Measurements from ENCODE around the gene EPHB1. TPM values are rescaled to one million over a fixed set of nuclear protein-coding genes. Genes with fewer than 3 reads are reported as not detected.
A peak's percentile ranks its signal among the peaks of the same experiment; 100 is the strongest.

The EPHB1 gene
- total RNA-seq, 2 donors from 2014 or later, result 0.60 TPM; not detected in 1

GRCh38 chr3:134798681-134799311 lies 3.7 kb downstream of the EPHB1 start:
- Mint-ChIP-seq H3K9me3 (no peaks in the 10 kb centered on the region), H3K27ac (no peak overlapping the region), H3K36me3 (no peaks in the 10 kb centered on the region)
- DNase-seq (ENCODE audit: low spot score in 2 of 2), result no peak
- ATAC-seq, result no peak

- H3K9me3 Mint-ChIP-seq, result peaks cover 0 to under 1% of the 10 kb centered on the region in 2 donors
- peaks cover 0 to 3% of the 10 kb centered on the region in 2 donors for H3K36me3 Mint-ChIP-seq
- no peak overlapping the region for H3K27ac Mint-ChIP-seq
- no peak for ATAC-seq
- DNase-seq (ENCODE audit: low spot score in 2 of 2), result no peak
Measured at GRCh38 chr3:134799393-134799792, 4.3 kb downstream of the EPHB1 start.

GRCh38 chr3:134801204-134801958 lies 6.3 kb downstream of the EPHB1 start:
- H3K36me3 Mint-ChIP-seq, result peaks cover 5 to 7% of the 10 kb centered on the region in 2 donors
- ATAC-seq (no peak), DNase-seq (ENCODE audit: low spot score in 2 of 2) (no peak)
- no peak overlapping the region for H3K27ac Mint-ChIP-seq
- peaks cover 0 to 5% of the 10 kb centered on the region in 2 donors for H3K9me3 Mint-ChIP-seq

GRCh38 chr3:134802428-134803050 lies 7.5 kb downstream of the EPHB1 start:
- no peak overlapping the region for H3K27ac Mint-ChIP-seq

GRCh38 chr3:134803051-134803505 lies 8.0 kb downstream of the EPHB1 start:
- DNase-seq (ENCODE audit: low spot score in 2 of 2) (peak in 1 of 2 donors; percentile 42), ATAC-seq (peak; percentile 75 to 93)
- Mint-ChIP-seq H3K9me3 (peaks cover 0 to 5% of the 10 kb centered on the region in 2 donors), H3K27ac (no peak overlapping the region), H3K36me3 (peaks cover 5 to 7% of the 10 kb centered on the region in 2 donors)

More at GRCh38 chr3:134802428-134803050, 7.5 kb downstream of the EPHB1 start:
- DNase-seq (ENCODE audit: low spot score in 2 of 2), result no peak
- Mint-ChIP-seq H3K9me3 (peaks cover 0 to 5% of the 10 kb centered on the region in 2 donors), H3K36me3 (peaks cover 5 to 7% of the 10 kb centered on the region in 2 donors)
- ATAC-seq, result peak; percentile 55 to 73

- H3K27ac Mint-ChIP-seq, result no peak overlapping the region
- ATAC-seq (no peak), DNase-seq (ENCODE audit: low spot score in 2 of 2) (no peak)
- peaks cover 0 to 5% of the 10 kb centered on the region in 2 donors for H3K9me3 Mint-ChIP-seq
- H3K36me3 Mint-ChIP-seq, result peaks cover 5 to 7% of the 10 kb centered on the region in 2 donors
Measured at GRCh38 chr3:134803652-134804051, 8.6 kb downstream of the EPHB1 start.

GRCh38 chr3:134804508-134805480 lies 9.7 kb downstream of the EPHB1 start:
- H3K9me3 Mint-ChIP-seq, result peaks cover 0 to 5% of the 10 kb centered on the region in 2 donors
- DNase-seq (ENCODE audit: low spot score in 2 of 2) (no peak), ATAC-seq (no peak)
- peaks cover 5 to 7% of the 10 kb centered on the region in 2 donors for H3K36me3 Mint-ChIP-seq
- H3K27ac Mint-ChIP-seq, result no peak overlapping the region

GRCh38 chr3:134807189-134807588 lies 12.1 kb downstream of the EPHB1 start:
- H3K36me3 Mint-ChIP-seq, result peaks cover 5 to 7% of the 10 kb centered on the region in 2 donors
- ATAC-seq, result no peak
- no peak overlapping the region for H3K27ac Mint-ChIP-seq
- no peak for DNase-seq (ENCODE audit: low spot score in 2 of 2)
- peaks cover 0 to 5% of the 10 kb centered on the region in 2 donors for H3K9me3 Mint-ChIP-seq

- DNase-seq (ENCODE audit: low spot score in 2 of 2) (no peak), ATAC-seq (peak in 1 of 2 donors; percentile 62)
- Mint-ChIP-seq H3K9me3 (peaks cover 0 to 5% of the 10 kb centered on the region in 2 donors), H3K36me3 (peaks cover 5 to 7% of the 10 kb centered on the region in 2 donors), H3K27ac (no peak overlapping the region)
Measured at GRCh38 chr3:134808835-134809234, 13.8 kb downstream of the EPHB1 start.

GRCh38 chr3:134809427-134810051 lies 14.5 kb downstream of the EPHB1 start:
- H3K36me3 Mint-ChIP-seq, result peaks cover 3 to 5% of the 10 kb centered on the region in 2 donors
- peaks cover 0 to 3% of the 10 kb centered on the region in 2 donors for H3K9me3 Mint-ChIP-seq
- H3K27ac Mint-ChIP-seq, result no peak overlapping the region
- ATAC-seq (no peak), DNase-seq (ENCODE audit: low spot score in 2 of 2) (no peak)

- ATAC-seq (no peak), DNase-seq (ENCODE audit: low spot score in 2 of 2) (no peak)
- Mint-ChIP-seq H3K9me3 (no peaks in the 10 kb centered on the region), H3K27ac (no peak overlapping the region), H3K36me3 (peaks cover 0 to 5% of the 10 kb centered on the region in 2 donors)
Measured at GRCh38 chr3:134810052-134810435, 15.0 kb downstream of the EPHB1 start.

- H3K27ac Mint-ChIP-seq, result no peak overlapping the region
- no peaks in the 10 kb centered on the region for H3K36me3 Mint-ChIP-seq
- ATAC-seq (no peak), DNase-seq (ENCODE audit: low spot score in 2 of 2) (no peak)
- no peaks in the 10 kb centered on the region for H3K9me3 Mint-ChIP-seq
Measured at GRCh38 chr3:134810850-134811249, 15.8 kb downstream of the EPHB1 start.

GRCh38 chr3:134813618-134814017 lies 18.6 kb downstream of the EPHB1 start:
- DNase-seq (ENCODE audit: low spot score in 2 of 2) (no peak), ATAC-seq (no peak)
- H3K27ac Mint-ChIP-seq, result no peak overlapping the region
- H3K9me3 Mint-ChIP-seq, result no peaks in the 10 kb centered on the region
- H3K36me3 Mint-ChIP-seq, result no peaks in the 10 kb centered on the region

- Mint-ChIP-seq H3K9me3 (no peaks in the 10 kb centered on the region), H3K36me3 (no peaks in the 10 kb centered on the region), H3K27ac (no peak overlapping the region)
- no peak for ATAC-seq
- DNase-seq (ENCODE audit: low spot score in 2 of 2), result no peak
Measured at GRCh38 chr3:134815519-134815918, 20.5 kb downstream of the EPHB1 start.

- Mint-ChIP-seq H3K9me3 (no peaks in the 10 kb centered on the region), H3K36me3 (no peaks in the 10 kb centered on the region), H3K27ac (no peak overlapping the region)
- ATAC-seq (no peak), DNase-seq (ENCODE audit: low spot score in 2 of 2) (no peak)
Measured at GRCh38 chr3:134816623-134817022, 21.6 kb downstream of the EPHB1 start.

GRCh38 chr3:134817297-134817696 lies 22.2 kb downstream of the EPHB1 start:
- no peak overlapping the region for H3K27ac Mint-ChIP-seq
- no peaks in the 10 kb centered on the region for H3K9me3 Mint-ChIP-seq
- DNase-seq (ENCODE audit: low spot score in 2 of 2) (no peak), ATAC-seq (no peak)
- H3K36me3 Mint-ChIP-seq, result no peaks in the 10 kb centered on the region

All from activated naive CD4-positive, alpha-beta T cell treated with anti-CD3 and anti-CD28 coated beads, Interleukin-2, amount 50 U/mL, for 72 hours (primary cell).